OCI-LY3 (cell line): ENCODE measurements around the gene PERM1.

Experiments
- H2AFZ ChIP-seq: fragments of 200-600, 300-600 bp; shearing (Covaris generic); 2 replicates; pipeline ENCODE4 v1.6.0; 2014; ENCODE audit warnings: antibody characterized with exemption, low read depth, low read length
- H3K27ac ChIP-seq: fragments of 200-600, 300-600 bp; sonication (generic); 2 replicates; pipeline ENCODE4 v1.5.1; 2014; ENCODE audit warnings: mild to moderate bottlenecking, low read length, moderate library complexity, mixed read lengths
- H3K27me3 ChIP-seq: fragments of 200-600, 300-600 bp; sonication (generic); 2 replicates; pipeline ENCODE4 v1.6.1; 2014; ENCODE audit warnings: low read depth, low read length, mixed read lengths
- H3K36me3 ChIP-seq: fragments of 200-600, 300-600 bp; sonication (generic); replicated peaks from 2 replicates; pipeline ENCODE3; 2014; ENCODE audit warnings: low read depth, low read length, mixed read lengths
- H3K4me1 ChIP-seq: fragments of 300-600, 200-600 bp; sonication (generic); 2 replicates; pipeline ENCODE4 v1.6.1; 2014; ENCODE audit warnings: low read length, mixed read lengths
- H3K4me2 ChIP-seq: fragments of 200-600, 300-600 bp; sonication (generic); 2 replicates; pipeline ENCODE4 v1.6.1; 2014; ENCODE audit warnings: low read length, mixed read lengths
- H3K4me3 ChIP-seq: fragments of 300-600, 200-600 bp; sonication (generic); 2 replicates; pipeline ENCODE4 v1.5.1; 2014; ENCODE audit warnings: antibody characterized with exemption, mild to moderate bottlenecking, low read length, moderate library complexity
- H3K79me2 ChIP-seq: fragments of 300-600, 200-600 bp; shearing (Covaris generic); 2 replicates; pipeline ENCODE4 v1.6.1; 2014; ENCODE audit warnings: mild to moderate bottlenecking, low read length, mixed read lengths
- H3K9ac ChIP-seq: fragments of 300-600, 200-600 bp; shearing (Covaris generic); 2 replicates; pipeline ENCODE4 v1.6.0; 2014; ENCODE audit warnings: mild to moderate bottlenecking, low read length, moderate library complexity
- H3K9me3 ChIP-seq: fragments of 200-600, 300-600 bp; shearing (Covaris generic); 2 replicates; pipeline ENCODE4 v1.6.1; 2014; ENCODE audit warnings: low read length, mixed read lengths; ENCODE audit not compliant: insufficient read depth
- H4K20me1 ChIP-seq: fragments of 200-600, 300-600 bp; sonication (generic); 2 replicates; pipeline ENCODE4 v1.6.1; 2016; ENCODE audit warnings: low read length, mixed read lengths; ENCODE audit not compliant: insufficient read depth
- EZH2phosphoT487 ChIP-seq: fragments of 200-600 bp; shearing (Covaris generic); IDR thresholded peaks from 2 replicates; pipeline ENCODE4 v1.6.1; 2018; ENCODE audit warnings: antibody characterized with exemption, mixed run types, low read depth
- TF ChIP-seq, protein P1 (sequence below): fragments of 200-600, 300-600 bp; sonication (generic); IDR thresholded peaks from 2 replicates; pipeline ENCODE4 v1.5.1; 2014; ENCODE audit warnings: antibody characterized with exemption, low read length, low read depth

PERM1 gene

GRCh38 chr1:940107-941014 is 41.5 kb downstream of the PERM1 start:
- Histone ChIP-seq H3K4me1 (peaks cover 31% of the 10 kb centered on the region), H2AFZ (no peak overlapping the region), H3K4me3 (peak overlapping the region; percentile 77), H3K4me2 (peak overlapping the region; percentile 76), H3K27me3 (peaks cover 38% of the 10 kb centered on the region), H3K27ac (no peak overlapping the region), H4K20me1 (peaks cover 5% of the 10 kb centered on the region; the same call in 1 of the 2 replicates), H3K9me3 (no peaks in the 10 kb centered on the region), H3K79me2 (no peaks in the 10 kb centered on the region), H3K9ac (no peak overlapping the region), H3K36me3 (no peaks in the 10 kb centered on the region)
- TF ChIP-seq, protein P1, sequence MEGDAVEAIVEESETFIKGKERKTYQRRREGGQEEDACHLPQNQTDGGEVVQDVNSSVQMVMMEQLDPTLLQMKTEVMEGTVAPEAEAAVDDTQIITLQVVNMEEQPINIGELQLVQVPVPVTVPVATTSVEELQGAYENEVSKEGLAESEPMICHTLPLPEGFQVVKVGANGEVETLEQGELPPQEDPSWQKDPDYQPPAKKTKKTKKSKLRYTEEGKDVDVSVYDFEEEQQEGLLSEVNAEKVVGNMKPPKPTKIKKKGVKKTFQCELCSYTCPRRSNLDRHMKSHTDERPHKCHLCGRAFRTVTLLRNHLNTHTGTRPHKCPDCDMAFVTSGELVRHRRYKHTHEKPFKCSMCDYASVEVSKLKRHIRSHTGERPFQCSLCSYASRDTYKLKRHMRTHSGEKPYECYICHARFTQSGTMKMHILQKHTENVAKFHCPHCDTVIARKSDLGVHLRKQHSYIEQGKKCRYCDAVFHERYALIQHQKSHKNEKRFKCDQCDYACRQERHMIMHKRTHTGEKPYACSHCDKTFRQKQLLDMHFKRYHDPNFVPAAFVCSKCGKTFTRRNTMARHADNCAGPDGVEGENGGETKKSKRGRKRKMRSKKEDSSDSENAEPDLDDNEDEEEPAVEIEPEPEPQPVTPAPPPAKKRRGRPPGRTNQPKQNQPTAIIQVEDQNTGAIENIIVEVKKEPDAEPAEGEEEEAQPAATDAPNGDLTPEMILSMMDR = no peak
- TF ChIP-seq EZH2phosphoT487 = peak; percentile 20; the same call in 1 of the 2 replicates

DNA sequence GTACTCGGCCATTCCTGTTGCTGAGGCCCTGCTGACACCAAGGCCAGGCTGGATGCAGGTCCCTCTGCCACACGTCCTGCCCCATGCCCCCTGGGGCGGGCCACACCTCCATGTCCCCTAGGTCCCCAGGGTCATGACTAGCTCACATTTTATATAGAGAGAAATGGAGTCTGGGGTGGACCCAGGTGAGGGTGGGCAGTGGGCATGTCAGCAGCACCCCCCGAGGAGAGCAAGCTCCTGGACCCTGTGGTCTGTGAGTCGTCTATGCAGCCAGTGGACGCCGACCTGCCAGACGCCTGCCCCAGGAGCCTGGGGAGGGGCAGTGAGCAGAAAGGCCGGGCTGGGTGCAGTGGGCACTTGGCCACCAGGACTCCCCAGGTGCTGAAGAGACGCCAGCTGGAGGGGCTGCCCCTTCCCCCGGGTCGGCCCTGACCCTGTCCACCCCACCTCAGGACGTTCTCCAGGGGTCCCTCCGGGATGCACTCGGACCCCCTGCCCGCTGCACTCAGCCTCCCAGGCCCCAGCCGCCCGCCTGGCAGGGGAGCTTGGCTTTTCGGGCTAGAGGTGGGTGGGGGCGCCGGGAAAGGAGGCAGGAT is 42.3 kb downstream of the PERM1 start:
- Histone ChIP-seq H3K27ac (no peak overlapping the region), H3K9ac (no peak overlapping the region), H3K4me3 (0 out of 2 replicates have a peak overlapping the region, but pooled peaks have one; percentile 77), H3K79me2 (no peaks in the 10 kb centered on the region), H3K4me2 (peak overlapping the region; percentile 76), H3K27me3 (peaks cover 42% of the 10 kb centered on the region), H3K4me1 (peaks cover 31% of the 10 kb centered on the region), H4K20me1 (peaks cover 3% of the 10 kb centered on the region; the same call in 1 of the 2 replicates), H2AFZ (no peak overlapping the region), H3K9me3 (no peaks in the 10 kb centered on the region), H3K36me3 (no peaks in the 10 kb centered on the region)
- no peak for TF ChIP-seq EZH2phosphoT487
- TF ChIP-seq, protein P1 = no peak

- Histone ChIP-seq H3K4me1 (peaks cover 24% of the 10 kb centered on the region), H3K79me2 (no peaks in the 10 kb centered on the region), H3K9me3 (no peaks in the 10 kb centered on the region), H3K27ac (no peak overlapping the region), H3K27me3 (peaks cover 42% of the 10 kb centered on the region), H3K36me3 (no peaks in the 10 kb centered on the region), H3K4me2 (no peak overlapping the region), H2AFZ (no peak overlapping the region), H3K9ac (no peak overlapping the region), H4K20me1 (peaks cover 3% of the 10 kb centered on the region; the same call in 1 of the 2 replicates), H3K4me3 (no peak overlapping the region)
- TF ChIP-seq, protein P1 = no peak
- no peak for TF ChIP-seq EZH2phosphoT487
Observed at GRCh38 chr1:938711-939489, 43.0 kb downstream of the PERM1 start.
